SK-MEL-5 (cell line): ENCODE results near the gene INSR. TPM values are rescaled to one million over a fixed set of nuclear protein-coding genes. Genes with fewer than 3 reads are reported as not detected.
A peak's percentile ranks its signal among the peaks of the same experiment; 100 is the strongest.

Source experiments
- DNase-seq: peaks from one replicate; pipeline ENCODE4 v3.0.0-alpha.2; 2016; ENCODE audit warnings: low read depth, low spot score
- in situ Hi-C: cut with HindIII; loops from 2 replicates; pipeline ENCODE4 v1.10.0; 2016; ENCODE audit warnings: low sequenced_read_pairs, high pct_unique_total_duplicates, low pct_unique_long_range_greater_than_20kb
- total RNA-seq: library from RNA; depleted of rRNA; stranded (reverse); fragments of >200 nt; shearing (Covaris generic); gene quantifications from 2 replicates; pipeline ENCODE4 v1.2.3, GENCODE V29; 2014

INSR gene
- total RNA-seq, 1 experiment from 2014 or later: 11.3 TPM

GRCh38 chr19:7265963-7266362 is 28.3 kb downstream of the INSR start:
- in situ Hi-C loops: no loop called here
- DNase-seq: no peak

GRCh38 chr19:7264858-7265257 is 29.4 kb downstream of the INSR start:
- in situ Hi-C loops: no loop called here
- no peak for DNase-seq

- no peak for DNase-seq
- in situ Hi-C loops: no loop called here
Observed at GRCh38 chr19:7263521-7263920, 30.7 kb downstream of the INSR start.

- no peak for DNase-seq
- in situ Hi-C loops: no loop called here
Observed at GRCh38 chr19:7263066-7263465, 31.1 kb downstream of the INSR start.

DNA sequence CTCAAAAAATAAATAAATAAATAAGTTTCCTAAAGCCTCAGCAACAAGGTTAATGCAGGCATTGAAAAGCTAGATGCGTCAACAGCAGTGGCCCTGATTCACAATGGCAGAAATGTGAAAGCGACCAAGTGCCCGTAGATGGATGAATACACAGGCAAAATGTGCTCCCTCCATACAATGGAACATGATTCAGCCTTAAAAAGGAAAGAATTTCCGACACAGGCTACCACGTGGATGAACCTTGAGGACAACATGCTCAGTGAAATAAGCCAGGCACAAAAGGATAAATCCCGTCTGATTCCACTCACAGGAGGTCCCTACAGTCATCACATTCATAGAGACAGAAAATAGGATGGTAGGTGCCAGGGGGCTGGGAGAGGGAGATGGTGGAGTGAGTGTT is 31.7 kb downstream of the INSR start:
- DNase-seq: no peak
- in situ Hi-C loops: no loop called here

DNA sequence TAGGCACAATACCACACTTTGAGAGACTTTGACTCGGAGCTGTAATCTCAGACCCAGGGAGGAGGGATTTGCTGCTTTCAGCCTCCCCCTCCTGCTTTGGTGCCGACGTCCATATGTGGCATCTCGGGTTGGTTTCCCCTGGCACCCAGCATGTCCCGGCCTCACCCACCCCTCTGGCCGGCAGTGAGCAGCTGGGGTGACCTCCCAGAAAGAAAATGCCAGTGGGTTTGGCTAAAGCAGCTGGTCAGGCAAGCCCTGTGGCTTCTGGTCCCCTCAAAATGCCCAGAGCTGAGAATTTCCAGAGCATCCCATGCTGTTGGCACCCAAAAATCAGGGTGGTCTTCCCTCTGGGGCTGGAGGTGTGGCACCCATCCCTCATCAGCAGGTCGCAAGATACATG is 34.1 kb downstream of the INSR start:
- in situ Hi-C loops: no loop called here

GRCh38 chr19:7258840-7259395 is 35.3 kb downstream of the INSR start:
- DNase-seq: no peak
- in situ Hi-C loops: no loop called here

More for the DNA sequence above, 34.1 kb downstream of the INSR start:
- DNase-seq: no peak

- in situ Hi-C loops: no loop called here
- DNase-seq: no peak
Observed at GRCh38 chr19:7258041-7258839, 36.0 kb downstream of the INSR start.

DNA sequence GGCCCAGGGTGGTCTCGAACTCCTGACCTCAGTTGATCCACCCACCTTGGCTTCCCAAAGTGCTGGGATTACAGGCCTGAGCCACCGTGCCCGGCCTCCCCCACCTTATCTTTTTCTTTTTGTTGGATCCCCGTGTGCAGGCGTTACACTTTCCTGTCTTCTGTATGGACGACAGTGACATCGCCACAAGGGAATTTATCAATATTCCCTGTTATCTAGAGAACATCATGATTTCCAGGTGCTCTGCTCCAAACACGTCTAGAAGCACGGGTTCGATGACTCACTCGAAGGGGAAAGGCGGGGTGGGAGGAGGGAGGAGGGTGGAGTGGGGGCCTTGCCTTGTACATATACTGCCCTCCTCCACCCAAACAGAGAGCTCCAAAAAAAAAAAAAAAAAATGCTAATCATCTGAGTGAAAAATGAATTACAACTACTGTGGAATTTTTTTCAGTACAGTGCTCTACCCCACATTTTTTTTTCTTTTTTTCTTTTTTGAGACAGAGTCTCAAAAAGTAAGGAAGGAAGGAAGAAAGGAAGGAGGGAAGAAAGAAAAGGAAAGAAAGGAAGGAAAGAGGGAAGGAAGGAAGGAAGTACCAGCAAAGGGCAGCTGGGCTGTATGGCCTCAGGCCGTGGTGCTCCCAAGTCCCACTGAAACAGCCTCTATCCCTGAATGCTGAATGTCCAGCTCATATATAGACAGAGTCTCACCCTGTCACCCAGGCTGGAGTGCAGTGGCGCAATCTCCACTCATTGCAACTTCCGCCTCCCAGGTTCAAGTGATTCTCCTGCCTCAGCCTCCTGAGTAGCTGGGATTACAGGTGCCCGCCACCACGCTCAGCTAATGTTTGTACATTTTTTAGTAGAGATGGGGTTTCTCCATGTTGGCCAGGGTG is 36.8 kb downstream of the INSR start:
- DNase-seq: peak; percentile 9
- in situ Hi-C loops: no loop called here

DNA sequence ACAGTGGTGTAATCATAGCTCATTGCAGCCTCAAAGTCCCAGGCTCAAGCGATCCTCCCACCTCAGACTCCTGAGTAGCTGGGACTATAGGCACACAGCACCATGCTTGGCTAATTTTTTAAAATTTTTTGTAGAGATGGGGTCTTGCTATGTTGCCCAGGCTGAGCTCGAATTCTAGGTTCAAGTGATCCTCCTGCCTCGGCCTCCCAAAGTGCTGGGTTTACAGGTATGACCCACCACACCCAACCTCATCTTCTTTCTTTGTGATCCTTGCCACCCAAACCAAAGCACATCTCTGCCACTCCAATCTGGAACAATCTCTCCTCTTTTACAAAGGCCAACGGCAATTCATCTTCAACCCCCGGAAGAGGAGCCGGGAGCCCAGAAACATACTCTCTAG is 38.6 kb downstream of the INSR start:
- in situ Hi-C loops: no loop called here
- no peak for DNase-seq

GRCh38 chr19:7255119-7255518 is 39.1 kb downstream of the INSR start:
- no peak for DNase-seq
- in situ Hi-C loops: no loop called here

- DNase-seq: no peak
- in situ Hi-C loops: no loop called here
Observed at GRCh38 chr19:7254590-7254989, 39.6 kb downstream of the INSR start.

GRCh38 chr19:7252364-7252763 is 41.9 kb downstream of the INSR start:
- in situ Hi-C loops: no loop called here
- no peak for DNase-seq

GRCh38 chr19:7251494-7251893 is 42.7 kb downstream of the INSR start:
- in situ Hi-C loops: no loop called here
- no peak for DNase-seq

DNA sequence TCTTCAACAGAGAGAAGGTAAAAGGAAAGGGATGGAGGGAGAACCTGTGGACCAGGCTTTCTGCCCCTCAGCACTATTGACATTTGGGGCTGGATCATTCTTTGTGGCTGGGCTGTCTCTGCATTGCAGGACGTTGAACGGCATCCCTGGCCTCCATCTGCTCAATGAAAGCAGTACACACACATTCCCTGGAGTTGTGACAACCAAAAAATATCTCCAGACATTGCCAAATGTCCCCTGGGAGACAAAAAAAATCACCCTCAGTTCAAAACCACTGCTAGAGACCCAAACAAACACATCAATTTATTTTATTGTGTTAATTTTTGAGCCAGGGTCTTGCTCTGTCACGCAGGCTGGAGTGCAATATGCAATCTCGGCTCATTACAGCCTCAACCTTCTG is 43.3 kb downstream of the INSR start:
- in situ Hi-C loops: no loop called here
- no peak for DNase-seq

- in situ Hi-C loops: no loop called here
Observed at GRCh38 chr19:7250057-7250596, 44.1 kb downstream of the INSR start.

DNA sequence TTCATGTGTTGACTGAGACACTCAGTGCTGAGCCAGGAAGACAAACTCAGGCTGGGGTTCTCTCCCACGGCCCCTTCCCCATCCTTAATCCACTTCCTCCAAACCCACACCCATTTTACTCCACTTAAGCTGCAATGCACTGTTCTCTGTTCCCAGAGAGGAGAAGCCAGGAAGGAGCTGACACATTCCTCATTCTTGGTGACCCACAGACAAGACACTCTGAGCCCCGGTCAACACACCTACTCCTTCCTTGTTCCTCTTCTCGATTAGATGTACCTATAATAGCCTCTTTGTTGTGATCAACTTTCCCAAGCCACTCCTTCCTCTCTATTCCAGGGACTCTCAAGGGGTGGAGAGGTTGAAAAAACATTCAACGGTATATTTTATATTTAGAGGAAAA is 47.1 kb downstream of the INSR start:
- in situ Hi-C loops: no loop called here
- no peak for DNase-seq

More at GRCh38 chr19:7250057-7250596, 44.1 kb downstream of the INSR start:
- DNase-seq: no peak

- no peak for DNase-seq
- in situ Hi-C loops: no loop called here
Observed at GRCh38 chr19:7246601-7247000, 47.6 kb downstream of the INSR start.
